SK-N-MC (cell line): ENCODE measurements around the gene PTPRN2.

Source experiments
- EZH2 ChIP-seq: fragments of 200-600 bp; sonication (generic); IDR thresholded peaks from one replicate; pipeline ENCODE4 v1.6.1; 2017; ENCODE audit warnings: antibody characterized with exemption
- POLR2AphosphoS5 ChIP-seq: IDR thresholded peaks from 2 replicates; pipeline ENCODE4 v1.6.1; 2012; ENCODE audit warnings: mild to moderate bottlenecking, low read depth, low read length, borderline replicate concordance

DNA sequence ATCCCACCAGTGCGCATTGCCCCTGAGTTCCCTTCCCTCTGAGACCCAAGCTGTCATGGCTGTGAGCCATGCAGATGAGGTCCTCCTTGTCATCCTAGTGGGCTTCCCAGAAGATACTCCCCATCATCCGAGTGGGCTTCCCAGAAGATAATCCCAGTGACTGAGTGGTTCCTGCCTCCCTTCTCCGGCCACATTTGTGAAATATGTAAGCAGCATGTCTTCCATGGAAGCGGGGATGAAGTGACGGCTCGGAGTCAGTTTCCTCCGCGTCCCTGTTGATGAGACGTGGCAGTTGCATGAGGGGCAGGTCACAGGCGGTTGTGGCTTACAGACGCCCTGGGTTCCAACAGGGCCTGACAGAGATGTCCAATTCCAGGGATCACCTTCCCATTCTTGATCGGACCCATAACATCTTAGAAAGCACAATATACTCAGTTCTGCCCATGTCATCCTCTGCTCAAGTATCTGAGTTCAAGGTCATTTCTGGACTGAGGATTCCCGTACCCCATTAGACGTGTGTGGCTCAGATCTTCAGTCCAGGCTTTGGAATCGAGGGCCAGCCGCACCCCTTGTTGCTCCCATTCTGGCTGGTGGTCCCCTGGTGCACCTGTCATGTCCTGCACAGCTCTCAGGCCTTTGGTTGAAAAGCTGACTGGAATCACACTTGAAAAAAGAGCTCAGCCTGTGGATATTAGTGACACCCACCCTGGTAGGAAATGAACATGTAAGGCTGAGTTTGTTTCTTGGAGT lies 166.9 kb downstream of the PTPRN2 start:
- TF ChIP-seq EZH2 = no peak
- TF ChIP-seq POLR2AphosphoS5 = no peak
